Hematopoietic multipotent progenitor cell treated with erythropoietin and hydrocortisone succinate and interleukin-3 and kit ligand, for 15 days (in vitro differentiated cells): ENCODE results near the gene ANXA9.
A peak's percentile ranks its signal among the peaks of the same experiment; 100 is the strongest.

Source experiments
- DNase-seq: peaks from one replicate; pipeline ENCODE4 v3.0.0-alpha.2; 2015; ENCODE audit warnings: low spot score

ANXA9 gene, protein sequence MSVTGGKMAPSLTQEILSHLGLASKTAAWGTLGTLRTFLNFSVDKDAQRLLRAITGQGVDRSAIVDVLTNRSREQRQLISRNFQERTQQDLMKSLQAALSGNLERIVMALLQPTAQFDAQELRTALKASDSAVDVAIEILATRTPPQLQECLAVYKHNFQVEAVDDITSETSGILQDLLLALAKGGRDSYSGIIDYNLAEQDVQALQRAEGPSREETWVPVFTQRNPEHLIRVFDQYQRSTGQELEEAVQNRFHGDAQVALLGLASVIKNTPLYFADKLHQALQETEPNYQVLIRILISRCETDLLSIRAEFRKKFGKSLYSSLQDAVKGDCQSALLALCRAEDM

DNA sequence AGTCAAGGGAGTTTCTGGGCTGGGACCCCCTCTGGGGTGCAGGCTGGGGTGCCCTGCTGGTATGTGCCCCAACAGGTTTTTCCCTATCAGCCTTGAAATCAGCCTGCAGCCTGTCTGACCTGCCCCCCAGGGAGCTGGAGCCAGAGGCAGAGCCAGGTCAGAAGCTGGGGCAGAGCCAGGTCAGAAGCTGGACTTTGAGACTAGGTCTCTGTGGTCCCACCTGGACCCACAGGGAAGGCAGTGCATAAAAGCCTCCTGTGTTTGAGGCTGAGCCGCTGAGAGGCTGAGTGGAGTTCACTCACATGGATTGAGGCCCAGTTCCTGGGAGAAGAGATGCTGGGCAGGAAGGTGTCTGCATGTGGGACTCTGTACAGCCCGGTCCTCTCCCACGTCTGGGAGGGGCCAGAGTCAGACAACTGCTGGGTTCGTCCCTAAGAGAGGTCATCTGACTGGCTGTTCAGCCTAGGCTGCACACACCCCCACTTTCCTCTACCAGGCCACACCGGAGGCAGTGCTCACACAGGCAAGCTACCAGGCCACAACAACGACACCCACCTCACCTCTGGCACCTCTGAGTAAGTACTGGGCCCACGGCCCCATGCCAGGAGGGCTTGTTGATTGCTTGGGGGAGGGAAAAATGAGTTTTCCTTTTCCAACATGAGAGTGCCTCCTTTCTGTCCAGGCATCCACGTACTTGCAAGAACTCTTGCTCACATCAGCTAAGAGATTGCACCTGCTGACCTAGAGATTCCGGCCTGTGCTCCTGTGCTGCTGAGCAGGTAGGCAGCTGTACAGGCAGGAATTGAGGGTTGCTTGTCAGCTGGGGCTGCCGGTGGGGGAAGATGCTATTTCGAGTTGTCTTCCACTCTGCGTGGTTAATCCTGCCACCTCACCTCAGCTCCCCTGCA, at the start of gene ANXA9:
Gene ANXA9 (plus strand): TSS at position 488 of the 908 bp plus-strand sequence. CDS start 814 bp downstream, outside the sequence.
- no peak for DNase-seq

DNA sequence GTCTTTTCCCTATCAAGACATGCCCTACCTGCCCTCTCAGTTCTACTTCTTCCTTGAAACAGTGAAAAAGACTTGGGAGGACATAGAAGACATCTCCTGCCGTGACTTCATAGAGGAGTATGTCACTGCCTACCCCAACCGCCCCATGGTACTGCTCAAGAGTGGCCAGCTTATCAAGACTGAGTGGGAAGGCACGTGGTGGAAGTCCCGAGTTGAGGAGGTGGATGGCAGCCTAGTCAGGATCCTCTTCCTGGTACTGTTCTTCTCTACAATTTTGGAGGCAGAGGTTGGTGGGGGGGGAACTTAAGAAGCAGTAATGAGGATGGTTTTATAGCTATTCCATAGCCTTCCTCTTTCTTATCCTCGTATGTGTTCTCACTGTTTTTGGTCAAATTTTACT, 37.2 kb upstream of the ANXA9 start:
- DNase-seq: no peak

DNA sequence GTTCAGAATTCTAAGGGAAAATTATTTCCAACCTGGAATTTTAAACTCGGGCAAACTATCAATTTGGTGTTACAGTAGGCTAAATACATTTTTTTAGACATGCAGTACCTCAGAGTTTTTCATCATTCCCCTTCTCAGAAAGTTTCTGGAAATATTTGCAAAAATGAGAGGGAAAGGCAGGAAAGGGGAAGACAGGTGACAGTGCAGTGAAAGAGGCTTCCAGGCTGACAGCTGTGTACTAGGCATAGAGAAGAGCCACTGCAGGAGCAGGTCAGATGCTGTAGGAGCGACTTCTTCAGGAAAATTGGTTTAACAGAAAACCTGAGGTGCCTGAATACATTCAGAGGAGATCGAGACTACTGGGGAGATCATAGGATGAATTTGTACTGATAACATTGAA, 27.4 kb upstream of the ANXA9 start:
- DNase-seq: no peak

DNA sequence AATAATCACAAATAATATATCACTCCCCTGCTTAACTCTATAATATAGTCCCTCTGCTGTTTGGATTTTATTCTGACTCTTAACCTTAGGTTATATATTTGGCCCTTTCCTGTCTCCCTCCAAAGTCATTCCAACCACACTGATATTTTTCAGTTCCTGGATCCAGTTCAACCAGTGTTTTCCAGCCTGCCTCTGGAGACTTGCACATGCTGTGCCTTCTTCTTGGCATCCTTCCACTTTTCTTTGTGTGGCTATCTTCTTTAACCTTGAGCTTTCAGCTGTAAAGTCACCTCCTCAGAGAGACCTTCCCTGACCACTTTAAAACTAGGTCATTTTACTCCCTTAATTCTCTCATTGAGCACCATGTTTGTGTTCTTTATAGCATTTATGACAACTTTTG, 26.8 kb upstream of the ANXA9 start:
- DNase-seq: peak; percentile 22

DNA sequence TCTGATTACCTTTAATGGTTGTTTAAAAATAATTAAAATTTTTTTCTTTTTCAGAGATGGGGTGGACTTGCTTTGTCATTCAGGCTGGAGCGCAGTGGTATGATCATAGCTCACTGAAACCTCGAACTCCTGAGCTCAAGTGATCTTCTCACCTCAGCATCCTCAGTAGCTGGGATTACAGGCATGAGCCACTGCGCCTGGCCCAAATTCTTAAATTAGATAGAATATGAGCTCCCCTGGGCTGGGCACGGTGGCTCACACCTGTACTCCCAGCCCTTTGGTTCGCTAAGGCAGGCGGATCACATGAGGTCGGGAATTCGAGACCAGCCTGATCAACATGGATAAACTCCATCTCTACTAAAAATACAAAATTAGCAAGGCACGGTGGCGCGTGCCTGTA, 24.4 kb upstream of the ANXA9 start:
- no peak for DNase-seq

DNA sequence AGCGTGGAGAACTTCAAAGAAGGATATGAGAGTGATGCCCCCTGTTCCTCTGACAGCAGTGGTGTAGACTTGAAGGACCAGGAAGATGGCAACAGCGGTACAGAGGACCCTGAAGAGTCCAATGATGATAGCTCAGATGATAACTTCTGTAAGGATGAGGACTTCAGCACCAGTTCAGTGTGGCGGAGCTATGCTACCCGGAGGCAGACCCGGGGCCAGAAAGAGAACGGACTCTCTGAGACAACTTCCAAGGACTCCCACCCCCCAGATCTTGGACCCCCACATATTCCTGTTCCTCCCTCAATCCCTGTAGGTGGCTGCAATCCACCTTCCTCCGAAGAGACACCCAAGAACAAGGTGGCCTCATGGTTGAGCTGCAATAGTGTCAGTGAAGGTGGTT, 21.4 kb upstream of the ANXA9 start:
- DNase-seq: no peak

DNA sequence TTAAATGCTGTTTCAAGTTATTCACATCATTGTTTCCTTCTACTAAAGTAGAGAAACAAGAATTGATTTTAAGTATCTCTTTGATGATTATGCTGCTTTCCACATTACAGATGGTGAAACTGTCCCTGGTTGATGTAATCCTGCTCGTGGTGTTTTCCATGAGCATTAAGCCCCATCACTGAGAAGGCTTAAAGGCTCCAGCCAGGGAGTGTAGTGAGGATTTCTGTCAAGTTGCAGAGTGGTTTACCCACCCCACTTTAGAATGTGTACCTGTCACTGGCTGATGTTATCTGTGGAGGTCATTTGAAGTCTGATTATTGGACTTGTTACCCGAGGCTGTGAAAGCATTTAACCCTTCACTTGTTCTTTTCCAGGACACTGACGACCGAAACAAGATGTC, 20.3 kb upstream of the ANXA9 start:
- no peak for DNase-seq

DNA sequence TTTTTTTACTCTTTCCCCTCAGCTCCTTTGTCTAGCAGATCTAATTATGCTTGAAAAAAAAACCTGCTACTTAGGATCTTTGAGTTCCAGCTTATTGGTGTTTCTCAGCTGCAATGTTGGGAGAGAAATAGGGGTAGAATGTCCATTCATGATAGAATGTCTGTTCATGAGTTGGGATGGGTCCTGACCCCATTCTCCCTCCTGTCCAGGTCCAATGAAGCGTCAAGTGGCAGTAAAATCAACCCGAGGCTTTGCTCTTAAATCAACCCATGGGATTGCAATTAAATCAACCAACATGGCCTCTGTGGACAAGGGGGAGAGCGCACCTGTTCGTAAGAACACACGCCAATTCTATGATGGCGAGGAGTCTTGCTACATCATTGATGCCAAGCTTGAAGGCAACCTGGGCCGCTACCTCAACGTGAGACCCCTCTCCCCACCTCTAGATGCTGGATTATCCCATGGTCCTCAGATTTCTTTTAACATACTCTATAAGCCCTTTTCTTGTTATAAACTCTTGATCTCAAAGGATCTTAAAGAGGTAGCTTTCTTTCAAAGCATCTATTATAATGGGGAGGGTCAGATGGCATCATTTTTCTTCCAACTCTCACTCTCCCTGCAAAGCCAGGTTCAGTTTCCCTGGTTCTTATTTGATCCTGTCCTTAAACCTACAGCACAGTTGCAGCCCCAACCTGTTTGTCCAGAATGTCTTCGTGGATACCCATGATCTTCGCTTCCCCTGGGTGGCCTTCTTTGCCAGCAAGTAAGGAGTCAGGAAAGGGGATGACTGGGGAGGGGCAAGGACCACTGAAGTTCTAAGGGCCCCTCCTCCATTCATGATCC, 18.6 kb upstream of the ANXA9 start:
- DNase-seq: no peak

DNA sequence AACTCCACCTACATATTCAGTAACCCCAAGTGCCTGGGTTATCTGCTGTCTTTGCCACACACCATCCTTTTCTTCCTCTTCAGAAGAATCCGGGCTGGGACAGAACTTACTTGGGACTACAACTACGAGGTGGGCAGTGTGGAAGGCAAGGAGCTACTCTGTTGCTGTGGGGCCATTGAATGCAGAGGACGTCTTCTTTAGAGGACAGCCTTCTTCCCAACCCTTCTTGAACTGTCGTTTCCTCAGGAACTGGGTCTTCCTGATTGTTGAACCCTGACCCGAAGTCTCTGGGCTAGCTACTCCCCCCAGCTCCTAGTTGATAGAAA, 18.0 kb upstream of the ANXA9 start:
- DNase-seq: no peak

DNA sequence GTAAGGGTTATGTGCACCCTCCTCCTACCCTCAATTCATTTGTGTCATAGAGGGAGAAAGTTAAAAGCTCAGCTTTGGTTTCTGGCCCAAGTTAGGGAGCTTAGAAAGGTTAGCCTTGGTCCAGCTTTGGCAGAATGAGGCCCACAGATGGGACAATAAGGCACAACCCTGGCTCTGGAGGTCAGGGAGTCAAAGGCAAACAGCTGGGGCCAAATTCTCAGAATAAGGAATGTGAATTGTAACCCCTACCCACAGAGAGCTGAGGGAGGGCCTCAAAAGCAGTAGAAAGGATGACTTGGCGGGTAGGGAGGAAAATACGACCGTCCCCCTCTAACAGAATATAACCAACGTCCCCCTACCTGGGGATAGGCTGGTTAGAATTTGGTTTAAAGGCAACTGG, 16.5 kb upstream of the ANXA9 start:
- DNase-seq: no peak

DNA sequence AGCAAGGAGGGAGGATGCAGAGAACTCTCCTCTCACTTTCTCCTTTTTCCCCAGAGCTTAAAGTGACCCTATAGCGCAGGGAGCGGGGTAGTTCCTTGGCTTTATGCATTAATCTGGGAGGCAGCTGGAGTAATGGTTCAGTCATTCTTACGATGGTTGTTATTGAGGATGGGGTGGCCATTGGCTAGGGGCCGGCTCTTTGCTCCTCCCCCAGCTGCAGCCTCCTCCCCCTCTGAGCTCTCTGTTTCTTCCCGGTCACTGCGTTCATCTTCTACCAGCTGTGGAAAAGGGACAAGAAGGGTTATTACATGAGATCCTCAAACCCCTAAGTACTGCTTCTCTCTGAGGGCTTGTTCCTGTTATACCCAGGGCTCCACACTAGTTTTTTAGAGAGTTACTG, 16.1 kb upstream of the ANXA9 start:
- DNase-seq: no peak

DNA sequence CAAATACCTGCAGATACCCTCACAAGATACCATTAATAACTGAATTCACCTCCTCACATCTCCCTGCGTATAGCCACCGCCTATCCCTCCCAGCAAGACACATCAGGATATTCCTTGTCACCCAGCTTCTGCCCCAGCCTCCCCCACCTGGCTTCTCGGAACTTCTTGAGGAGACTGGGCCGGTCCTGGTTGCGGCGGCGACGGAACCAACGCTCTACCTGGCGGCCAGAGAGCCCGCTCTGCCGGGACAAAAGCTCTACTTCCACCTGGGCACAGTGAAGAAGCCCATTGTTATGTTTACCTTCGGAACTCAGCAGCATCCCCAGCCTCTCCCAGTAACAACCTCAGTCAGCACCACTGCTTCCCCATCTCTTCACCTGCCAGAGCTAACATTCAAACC, 14.2 kb upstream of the ANXA9 start:
- DNase-seq: no peak

DNA sequence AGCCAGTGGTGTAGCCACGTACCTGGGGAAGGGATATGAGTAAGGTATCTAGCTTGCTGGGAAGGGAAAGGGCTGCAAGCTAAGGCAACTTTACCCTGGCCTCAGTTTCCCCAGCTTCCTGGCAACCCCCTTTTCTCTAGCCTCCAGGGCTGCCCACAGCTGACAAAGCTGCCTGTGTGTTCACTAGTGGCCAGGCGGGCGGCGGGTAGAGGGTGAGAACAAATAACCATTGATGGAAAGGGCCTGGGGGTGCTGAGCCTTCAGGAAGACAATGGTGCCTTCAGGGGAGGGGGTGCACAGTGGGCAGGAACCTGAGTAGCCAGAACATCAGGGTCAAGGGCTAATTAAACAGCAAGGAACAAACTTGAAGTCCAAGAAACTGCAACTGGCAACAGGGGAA, 13.6 kb upstream of the ANXA9 start:
- DNase-seq: no peak

DNA sequence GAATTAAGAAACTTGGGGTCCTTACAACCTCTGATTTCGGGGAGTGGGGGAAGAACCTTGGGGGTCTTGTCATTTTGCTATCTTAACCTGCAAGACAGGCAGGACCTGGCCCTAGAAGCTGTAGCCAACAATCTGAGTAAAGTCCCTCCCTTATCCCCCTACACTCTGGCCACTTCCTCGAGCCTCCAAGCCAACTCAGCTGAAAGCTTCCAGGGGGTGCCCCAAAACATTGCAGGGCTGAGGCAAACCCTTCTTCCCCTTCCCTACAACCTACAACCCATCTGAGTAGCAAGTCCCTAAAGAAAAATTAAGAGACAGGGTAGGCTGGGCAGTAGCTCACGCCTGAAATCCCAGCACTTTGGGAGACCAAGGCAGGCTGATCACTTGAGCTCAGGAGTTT, 12.5 kb upstream of the ANXA9 start:
- no peak for DNase-seq

DNA sequence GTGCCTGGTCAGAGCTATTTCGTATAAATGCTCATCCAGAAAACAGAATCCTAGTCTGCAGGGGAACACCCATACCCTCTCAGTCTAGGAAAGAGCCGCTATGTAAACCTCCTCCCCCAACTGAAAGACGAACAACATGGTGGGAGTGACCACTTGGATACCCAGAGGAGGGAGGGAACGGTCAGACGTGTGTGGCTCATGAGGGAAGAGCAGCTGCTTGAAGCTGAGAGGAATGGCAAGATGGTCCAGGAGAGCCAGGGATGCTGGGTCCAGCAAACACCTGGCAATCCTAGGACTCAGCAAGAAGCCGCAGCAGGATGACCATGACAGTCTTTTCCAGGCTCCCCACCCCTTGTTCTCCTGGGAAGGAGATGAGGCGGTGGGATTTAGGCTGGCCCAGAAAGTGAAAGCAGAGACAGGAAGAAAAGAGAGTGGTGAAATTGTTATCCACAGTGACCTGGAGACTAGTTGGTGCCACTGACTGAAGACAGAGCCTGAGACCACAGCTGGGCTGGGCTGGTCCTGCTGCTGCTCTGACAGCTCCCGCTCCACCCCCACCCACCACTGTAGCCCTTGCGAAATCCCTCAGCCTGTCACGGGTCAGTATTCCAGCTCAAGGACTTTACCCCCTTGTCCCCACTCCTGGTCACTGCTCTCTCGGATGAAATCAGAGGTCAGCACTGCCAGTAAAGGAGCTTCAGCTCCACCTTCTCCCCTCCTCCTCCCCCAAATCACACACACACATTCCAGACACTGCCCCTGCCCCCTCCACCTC, 11.1 kb upstream of the ANXA9 start:
- no peak for DNase-seq

DNA sequence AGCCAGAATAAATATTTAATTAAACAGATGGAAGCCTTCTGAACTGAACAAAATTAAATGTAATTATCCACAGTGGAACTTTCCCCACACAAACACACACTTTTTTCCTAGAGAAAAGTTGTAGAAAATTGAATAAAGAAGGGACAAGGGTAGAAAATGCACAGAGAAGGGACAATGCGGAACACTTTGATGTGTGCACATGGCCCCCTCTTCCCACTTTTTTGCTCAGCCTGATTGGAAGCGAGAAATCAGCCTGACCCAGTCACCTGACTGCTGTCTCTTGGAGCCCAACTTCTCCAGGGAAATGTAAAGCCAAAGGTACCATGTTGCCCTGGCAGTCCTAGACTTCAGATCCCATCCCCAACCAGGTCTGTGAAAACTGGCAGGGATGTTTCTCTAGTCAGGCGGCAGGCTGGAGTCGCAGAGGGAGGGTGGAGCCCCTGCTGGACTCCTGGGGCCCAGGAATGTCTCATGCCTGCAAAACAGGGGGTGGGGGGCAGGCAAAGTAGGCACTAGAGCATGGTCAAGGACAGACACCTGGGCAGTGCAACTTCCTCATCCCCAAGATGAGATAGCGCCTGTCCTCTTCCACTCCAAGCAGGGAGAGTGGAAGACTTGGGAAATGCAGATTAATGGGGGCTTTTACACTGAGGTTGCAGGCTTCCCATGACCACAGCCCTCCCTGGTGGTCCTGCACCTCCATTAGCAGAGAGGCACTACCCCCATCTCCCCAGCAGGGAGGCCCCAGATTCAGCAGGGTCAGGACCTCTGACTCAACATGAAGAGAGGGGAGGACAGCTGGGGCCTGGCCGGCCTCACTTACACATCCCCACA, 10.3 kb upstream of the ANXA9 start:
- DNase-seq: no peak

DNA sequence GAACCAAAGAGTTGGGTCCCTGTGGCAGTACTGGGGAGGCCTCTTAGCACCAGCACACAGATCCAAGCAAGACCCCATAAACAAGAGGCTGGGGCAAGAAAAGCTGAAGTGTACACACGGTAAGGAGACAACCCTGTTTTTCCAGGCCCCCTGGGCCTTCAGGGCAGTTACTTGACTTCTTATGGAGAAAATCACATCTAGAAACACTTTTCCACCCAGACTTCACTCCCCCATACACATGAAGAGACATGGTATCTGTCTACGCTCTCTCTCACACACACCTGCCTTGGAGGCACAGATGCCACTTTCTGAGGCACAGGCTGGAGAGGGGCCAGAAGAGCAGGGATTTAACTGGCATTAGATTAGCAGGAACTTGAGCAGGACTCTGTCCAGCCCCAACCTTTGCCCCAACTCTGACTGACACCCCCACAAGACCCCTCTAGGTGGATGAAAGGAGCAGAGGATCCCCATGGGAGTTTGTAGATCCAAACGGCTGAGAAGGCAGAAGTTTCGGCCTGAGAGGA, 9.6 kb upstream of the ANXA9 start:
- no peak for DNase-seq

DNA sequence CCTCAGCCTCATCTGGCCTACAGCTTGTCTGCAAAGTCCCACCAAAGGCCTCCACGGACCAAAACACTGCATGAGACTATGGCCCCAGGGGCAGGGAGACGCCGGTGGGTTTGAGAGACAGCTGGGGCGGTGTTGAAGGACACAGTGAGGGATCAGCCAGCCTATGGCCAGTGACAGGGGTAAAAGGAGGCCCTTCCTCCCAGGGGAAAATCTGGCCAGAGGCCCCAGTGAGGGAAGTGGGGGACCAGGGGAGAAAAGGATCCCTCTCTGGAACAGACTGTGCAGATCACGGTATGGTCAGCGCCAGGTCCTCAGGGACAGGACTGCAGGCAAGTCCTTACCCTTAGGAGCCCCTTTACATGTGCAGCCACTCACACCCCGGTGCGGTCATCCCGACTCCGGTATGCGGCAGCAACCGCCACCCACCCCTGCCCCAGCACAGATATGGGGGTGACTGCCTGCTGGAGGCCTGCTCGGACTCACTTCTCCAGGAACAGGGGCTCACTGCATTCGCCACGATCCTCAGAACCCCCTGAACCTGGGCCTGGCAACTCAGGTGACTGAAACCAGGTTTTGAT, 8.7 kb upstream of the ANXA9 start:
- DNase-seq: peak; percentile 15

DNA sequence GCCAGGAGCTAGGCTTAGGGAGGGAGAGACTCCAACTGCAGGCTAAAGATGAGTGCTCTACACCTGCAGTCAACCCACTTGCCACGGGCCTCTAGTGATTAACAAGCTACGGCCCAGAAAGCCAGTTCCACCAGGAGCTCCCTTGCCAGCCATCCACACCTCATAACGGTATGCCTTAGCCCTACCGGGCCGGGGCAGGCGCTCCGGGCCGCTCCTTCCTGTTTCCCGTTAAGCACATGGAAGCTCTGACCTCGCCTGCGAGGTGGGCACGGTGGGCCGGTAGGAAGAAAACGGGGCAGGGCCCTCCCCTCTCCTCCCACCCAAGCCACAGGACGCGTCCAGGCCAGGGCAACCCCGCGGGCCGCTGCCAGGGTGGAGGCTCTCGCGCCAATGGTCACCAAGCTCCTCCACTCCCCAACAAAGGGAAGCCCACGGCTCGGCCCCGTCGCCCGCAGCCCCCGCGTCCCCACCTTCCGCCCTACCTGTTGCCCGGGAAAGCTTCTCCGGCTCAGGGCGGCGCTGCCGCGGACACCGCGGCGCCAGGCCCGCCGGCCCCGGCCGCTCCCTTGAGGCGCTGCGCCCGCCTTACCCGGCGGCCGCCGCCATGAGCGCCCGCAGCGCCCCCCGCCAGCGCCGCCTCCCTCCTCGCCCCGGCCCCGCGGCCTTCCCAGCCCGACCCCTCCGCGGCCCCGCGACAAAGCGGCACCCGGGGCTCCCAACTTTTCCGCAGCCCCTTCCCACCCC, 8.1 kb upstream of the ANXA9 start:
- DNase-seq: peak; percentile 42
